Small intestine (tissue), 7 donors: ENCODE results near the gene RAB21. TPM values are rescaled to one million over a fixed set of nuclear protein-coding genes. Genes with fewer than 3 reads are reported as not detected.
A peak's percentile ranks its signal among the peaks of the same experiment; 100 is the strongest.

Source experiments
- DNase-seq, 2 donors: peaks; one replicate each; pipeline versions ENCODE4 v3.0.0 to v3.0.0-alpha.2; 2013
- FAIRE-seq: peaks from 2 replicates; lab custom pipeline; 2012; peaks lifted over from hg19 to GRCh38; lab: Jason Lieb, UNC
- H3K27ac ChIP-seq, 3 donors: one replicate each; pipeline ENCODE4 v1.5.1; 2013; ENCODE audit warnings: low read length in 2 of 3, mild to moderate bottlenecking in 2 of 3, control low read depth in 1 of 3, inconsistent platforms in 1 of 3, low read depth in 1 of 3, moderate library complexity in 1 of 3
- H3K27me3 ChIP-seq, 3 donors: one replicate each; pipeline ENCODE4 v1.6.1; 2013; ENCODE audit warnings: low read length in 3 of 3, inconsistent platforms in 1 of 3; ENCODE audit not compliant: control insufficient read depth in 3 of 3, insufficient read depth in 3 of 3
- H3K36me3 ChIP-seq, 3 donors: one replicate each; pipeline ENCODE4 v1.6.1; 2013; ENCODE audit warnings: low read length in 3 of 3, inconsistent platforms in 1 of 3, low read depth in 1 of 3, mild to moderate bottlenecking in 1 of 3, moderate library complexity in 1 of 3; ENCODE audit not compliant: control insufficient read depth in 3 of 3, insufficient read depth in 2 of 3
- H3K4me1 ChIP-seq, 3 donors: one replicate each; pipeline ENCODE4 v1.6.1; 2013; ENCODE audit warnings: low read length in 2 of 3, inconsistent platforms in 1 of 3, low read depth in 1 of 3, mild to moderate bottlenecking in 1 of 3, moderate library complexity in 1 of 3; ENCODE audit not compliant: control insufficient read depth in 3 of 3, insufficient read depth in 2 of 3
- H3K4me3 ChIP-seq, 3 donors: one replicate each; pipeline ENCODE4 v1.5.1; 2013; ENCODE audit warnings: low read length in 3 of 3, control low read depth in 1 of 3, inconsistent platforms in 1 of 3, low read depth in 1 of 3, mild to moderate bottlenecking in 1 of 3, moderate library complexity in 1 of 3
- H3K9me3 ChIP-seq, 2 donors: one replicate each; pipeline ENCODE4 v1.6.1; 2013; ENCODE audit warnings: low read depth in 1 of 2, low read length in 1 of 2; ENCODE audit not compliant: control insufficient read depth in 2 of 2, insufficient read depth in 1 of 2
- WGBS, 3 donors: extraction: QIAGEN DNeasy Blood & Tissue Kit; methylation state at CpG; one replicate each; pipeline ENCODE4 v1.1.7; 2013; 5-methylcytosine and 5-hydroxymethylcytosine counted together
- polyA plus RNA-seq, 4 donors: library from polyadenylated mRNA; stranded (reverse) in 3 of 4; unstranded in 1 of 4; fragments of 200-250 nt in 3 of 4; fragments of 120-200 nt in 1 of 4; gene quantifications; one replicate each; pipeline versions ENCODE4 v1.2.1 to v1.2.3, GENCODE V29; 2013
- donor health status: healthy with polysubstance abuse.
- donor health status: control.
- donor health status: control.
- donor health status: Bipolar disorder and iron deficiency.
- donor health status: healthy.

RAB21 gene
- polyA plus RNA-seq, 4 donors: 15.4 to 55.7 (median 20.4) TPM

GRCh38 chr12:71768900-71769299 lies 14.2 kb downstream of the RAB21 start:
- no peaks in the 10 kb centered on the region for H3K9me3 ChIP-seq
- DNase-seq (no peak), FAIRE-seq (no peak)
- H3K27ac ChIP-seq: no peak overlapping the region
- H3K36me3 ChIP-seq: peaks cover 0 to 11% (median 5%) of the 10 kb centered on the region in 3 donors
- 87 to 91% (median 87%) methylated on average over 2 of the region's 2 CpGs for WGBS, 3 donors
- H3K27me3 ChIP-seq: no peaks in the 10 kb centered on the region
- H3K4me1 ChIP-seq: peaks cover 0 to 4% (median 0%) of the 10 kb centered on the region in 3 donors
- no peak overlapping the region for H3K4me3 ChIP-seq

- 70 to 84% (median 77%) methylated on average over 2 of the region's 2 CpGs for WGBS, 3 donors
- Histone ChIP-seq H3K4me1 (peaks cover 0 to 4% (median 0%) of the 10 kb centered on the region in 3 donors), H3K27me3 (no peaks in the 10 kb centered on the region), H3K27ac (no peak overlapping the region), H3K4me3 (no peak overlapping the region), H3K36me3 (peaks cover 0 to 18% (median 5%) of the 10 kb centered on the region in 3 donors), H3K9me3 (no peaks in the 10 kb centered on the region)
- DNase-seq (no peak), FAIRE-seq (no peak)
Measured at GRCh38 chr12:71771069-71771468, 16.4 kb downstream of the RAB21 start.

GRCh38 chr12:71772735-71773134 lies 18.1 kb downstream of the RAB21 start:
- FAIRE-seq: no peak
- no peak for DNase-seq

GRCh38 chr12:71780237-71780822 lies 25.7 kb downstream of the RAB21 start:
- DNase-seq: peak; percentile 63 to 76
- no peak overlapping the region for H3K4me3 ChIP-seq
- FAIRE-seq: no peak
- peaks cover 2 to 10% (median 4%) of the 10 kb centered on the region in 3 donors for H3K36me3 ChIP-seq
- WGBS, 3 donors: 3 to 15% (median 12%) methylated on average over 3 of the region's 3 CpGs
- H3K9me3 ChIP-seq: no peaks in the 10 kb centered on the region
- peaks cover 0 to 7% (median 0%) of the 10 kb centered on the region in 3 donors for H3K4me1 ChIP-seq
- peak overlapping the region in 1 of 3 donors; percentile 49 for H3K27ac ChIP-seq
- no peaks in the 10 kb centered on the region for H3K27me3 ChIP-seq

More at GRCh38 chr12:71772735-71773134, 18.1 kb downstream of the RAB21 start:
- Histone ChIP-seq H3K4me3 (no peak overlapping the region), H3K36me3 (peaks cover 0 to 18% (median 5%) of the 10 kb centered on the region in 3 donors), H3K4me1 (peaks cover 0 to 4% (median 0%) of the 10 kb centered on the region in 3 donors), H3K27ac (no peak overlapping the region), H3K9me3 (no peaks in the 10 kb centered on the region), H3K27me3 (no peaks in the 10 kb centered on the region)

- Histone ChIP-seq H3K27me3 (no peaks in the 10 kb centered on the region), H3K36me3 (peaks cover 2 to 12% (median 8%) of the 10 kb centered on the region in 3 donors), H3K4me3 (no peak overlapping the region), H3K27ac (no peak overlapping the region), H3K4me1 (peaks cover 0 to 7% (median 0%) of the 10 kb centered on the region in 3 donors), H3K9me3 (no peaks in the 10 kb centered on the region)
- 64 to 74% (median 72%) methylated on average over 4 of the region's 4 CpGs for WGBS, 3 donors
- DNase-seq (no peak), FAIRE-seq (no peak)
Measured at GRCh38 chr12:71782017-71782416, 27.4 kb downstream of the RAB21 start.

GRCh38 chr12:71786829-71787228 lies 32.2 kb downstream of the RAB21 start:
- Histone ChIP-seq H3K27me3 (no peaks in the 10 kb centered on the region), H3K9me3 (no peaks in the 10 kb centered on the region), H3K36me3 (peaks cover 2 to 11% (median 6%) of the 10 kb centered on the region in 3 donors), H3K4me3 (no peak overlapping the region), H3K4me1 (no peaks in the 10 kb centered on the region), H3K27ac (no peak overlapping the region)
- DNase-seq (no peak), FAIRE-seq (no peak)
- WGBS, 3 donors: 54 to 65% (median 62%) methylated on average over 1 of the region's 1 CpG

GRCh38 chr12:71787580-71787979 lies 32.9 kb downstream of the RAB21 start:
- FAIRE-seq (no peak), DNase-seq (no peak)
- Histone ChIP-seq H3K27me3 (no peaks in the 10 kb centered on the region), H3K27ac (no peak overlapping the region), H3K9me3 (no peaks in the 10 kb centered on the region), H3K4me3 (no peak overlapping the region), H3K4me1 (no peaks in the 10 kb centered on the region), H3K36me3 (peaks cover 2 to 11% (median 6%) of the 10 kb centered on the region in 3 donors)
- WGBS, 3 donors: 46 to 57% (median 48%) methylated on average over 1 of the region's 1 CpG

- FAIRE-seq: no peak
- H3K4me3 ChIP-seq: no peak overlapping the region
- H3K36me3 ChIP-seq: peaks cover 0 to 7% (median 4%) of the 10 kb centered on the region in 3 donors
- H3K9me3 ChIP-seq: no peaks in the 10 kb centered on the region
- no peak overlapping the region for H3K27ac ChIP-seq
- no peak for DNase-seq
- WGBS, 3 donors: 0 to 94% (median 90%) methylated on average over 1 of the region's 1 CpG
- no peaks in the 10 kb centered on the region for H3K4me1 ChIP-seq
- no peaks in the 10 kb centered on the region for H3K27me3 ChIP-seq
Measured at GRCh38 chr12:71790331-71790730, 35.7 kb downstream of the RAB21 start.
